Endothelial cell of umbilical vein (primary cell): ENCODE data around the gene UNC5A. TPM values are rescaled to one million over a fixed set of nuclear protein-coding genes. Genes with fewer than 3 reads are reported as not detected.

Source experiments
- BruUV-seq: library from RNA; stranded (reverse); fragments of 400-500 nt; replicated peaks from 2 replicates; lab custom pipeline; 2021; lab: Mats Ljungman, UMichigan
- CTCF ChIA-PET: fragments of 300-600, 350-600 bp; sonication (Branson Sonifier 250); formaldehyde crosslinking; loops from one replicate; lab custom pipeline; 2021; ENCODE audit warnings: antibody characterized with exemption, inconsistent platforms; lab: Charles Lee
- POLR2A ChIA-PET: fragments of 300-600, 350-600 bp; sonication (Branson Sonifier 250); formaldehyde crosslinking; loops from one replicate; lab custom pipeline; 2021; ENCODE audit warnings: antibody characterized with exemption, inconsistent platforms; lab: Charles Lee
- DNase-seq: peaks from one replicate; pipeline ENCODE4 v3.0.0-alpha.2; 2011; ENCODE audit warnings: low read depth, low spot score
- FAIRE-seq: peaks from 2 replicates; lab custom pipeline; 2011; peaks lifted over from hg19 to GRCh38; lab: Jason Lieb, UNC
- H2AFZ ChIP-seq: 2 replicates; pipeline ENCODE4 v1.6.0; 2012; ENCODE audit warnings: low read depth, low read length, control low read depth, inconsistent platforms
- H3K27ac ChIP-seq: 2 replicates; pipeline ENCODE4 v1.5.1; 2011; ENCODE audit warnings: low read depth, mild to moderate bottlenecking, control low read depth, low read length, moderate library complexity; ENCODE audit not compliant: insufficient read depth
- H3K27me3 ChIP-seq, 2 experiments: 2 replicates each; pipeline versions ENCODE4 v1.6.0 to v1.6.1; 2011; ENCODE audit warnings: low read length in 2 of 2, mixed read lengths in 1 of 2; ENCODE audit not compliant: control insufficient read depth in 2 of 2, insufficient read depth in 2 of 2
- H3K36me3 ChIP-seq, 2 experiments: 2 replicates in 1 of 2; 3 replicates in 1 of 2; pipeline ENCODE4 v1.5.1; 2011; ENCODE audit warnings: low read length in 2 of 2, mild to moderate bottlenecking in 1 of 2, moderate library complexity in 1 of 2; ENCODE audit not compliant: control insufficient read depth in 2 of 2, insufficient read depth in 2 of 2; ENCODE audit errors: extremely low read depth in 1 of 2
- H3K4me1 ChIP-seq: 3 replicates; pipeline ENCODE4 v1.5.1; 2011; ENCODE audit warnings: mild to moderate bottlenecking, low read length; ENCODE audit not compliant: control insufficient read depth, insufficient read depth; ENCODE audit errors: extremely low read depth
- H3K4me2 ChIP-seq: 2 replicates; pipeline ENCODE4 v1.6.1; 2011; ENCODE audit warnings: low read length, control low read depth, mixed read lengths; ENCODE audit not compliant: insufficient read depth
- H3K4me3 ChIP-seq, 3 experiments: fragments of 200-600 bp in 1 of 3; sonication (generic), shearing (Covaris generic) in 1 of 3; replicated peaks in 1 of 3; 2 replicates each; pipeline ENCODE4 v1.5.1; 2011 to 2016; ENCODE audit warnings: control low read depth in 3 of 3, low read length in 3 of 3, mild to moderate bottlenecking in 2 of 3, inconsistent platforms in 1 of 3, low read depth in 1 of 3, moderate library complexity in 1 of 3; ENCODE audit not compliant: insufficient read depth in 1 of 3
- H3K79me2 ChIP-seq: 2 replicates; pipeline ENCODE4 v1.6.0; 2012; ENCODE audit warnings: low read length, inconsistent platforms; ENCODE audit not compliant: control insufficient read depth, insufficient read depth
- H3K9ac ChIP-seq: replicated peaks from 2 replicates; pipeline ENCODE3; 2011; ENCODE audit warnings: low read length, control low read depth; ENCODE audit not compliant: insufficient read depth; ENCODE audit errors: extremely low read depth
- H3K9me1 ChIP-seq: replicated peaks from 3 replicates; pipeline ENCODE4 v1.6.0; 2011; ENCODE audit warnings: mild to moderate bottlenecking, low read length; ENCODE audit not compliant: control insufficient read depth, insufficient read depth; ENCODE audit errors: extremely low read depth
- H3K9me3 ChIP-seq: replicated peaks from 2 replicates; pipeline ENCODE4 v1.5.1; 2012; ENCODE audit warnings: low read length, inconsistent platforms; ENCODE audit not compliant: control insufficient read depth, insufficient read depth
- H4K20me1 ChIP-seq: replicated peaks from 2 replicates; pipeline ENCODE3; 2011; ENCODE audit warnings: mild to moderate bottlenecking, low read length; ENCODE audit not compliant: control insufficient read depth, insufficient read depth; ENCODE audit errors: extremely low read depth
- CTCF ChIP-seq, 2 donors: IDR thresholded peaks; 1 replicate in 1 of 2; 2 replicates in 1 of 2; pipeline ENCODE4 v1.5.1; 2011; ENCODE audit warnings: low read length in 2 of 2, mild to moderate bottlenecking in 2 of 2, moderate library complexity in 2 of 2, control low read depth in 1 of 2, inconsistent platforms in 1 of 2, low read depth in 1 of 2; ENCODE audit not compliant: insufficient read depth in 1 of 2; ENCODE audit errors: extremely low read depth in 1 of 2
- EZH2 ChIP-seq: IDR thresholded peaks from 2 replicates; pipeline ENCODE4 v1.6.1; 2012; ENCODE audit warnings: borderline replicate concordance, low read depth, mild to moderate bottlenecking, moderate library complexity, low read length, inconsistent platforms; ENCODE audit not compliant: severe bottlenecking
- FOS ChIP-seq: IDR thresholded peaks from 2 replicates; pipeline ENCODE4 v1.6.1; 2011; ENCODE audit warnings: mild to moderate bottlenecking, low read length, moderate library complexity, borderline replicate concordance; ENCODE audit not compliant: insufficient read depth
- GATA2 ChIP-seq: IDR thresholded peaks from 2 replicates; pipeline ENCODE4 v1.7.0; 2011; ENCODE audit warnings: low read depth, mild to moderate bottlenecking, moderate library complexity, mixed read lengths, low read length; ENCODE audit not compliant: insufficient read length, insufficient read depth
- JUN ChIP-seq: IDR thresholded peaks from 2 replicates; pipeline ENCODE4 v1.6.1; 2011; ENCODE audit warnings: borderline replicate concordance, low read depth; ENCODE audit not compliant: insufficient read length, insufficient read depth
- MAX ChIP-seq: IDR thresholded peaks from 2 replicates; pipeline ENCODE4 v1.6.1; 2011; ENCODE audit not compliant: insufficient read depth, insufficient read length
- MYC ChIP-seq: IDR thresholded peaks from one replicate; pipeline ENCODE4 v1.6.1; 2011; ENCODE audit warnings: mild to moderate bottlenecking, low read depth, low read length
- POLR2A ChIP-seq: IDR thresholded peaks from 2 replicates; pipeline ENCODE4 v1.6.1; 2012; ENCODE audit warnings: low read depth, mild to moderate bottlenecking, control low read depth, low read length
- POLR2AphosphoS5 ChIP-seq: IDR thresholded peaks from 2 replicates; pipeline ENCODE4 v1.6.1; 2012; ENCODE audit warnings: low read depth, mild to moderate bottlenecking, control low read depth, low read length, moderate library complexity; ENCODE audit not compliant: insufficient read depth
- dilution Hi-C: fragments of 300-500 bp; cut with MboI; formaldehyde crosslinking; loops from one replicate; pipeline ENCODE4 v1.15.0; 2019; ENCODE audit warnings: low sequenced_read_pairs; ENCODE audit not compliant: extremely low pct_ligation_motif_present
- intact Hi-C: fragments of 100-400 bp; cut with micrococcal nuclease; formaldehyde crosslinking; loops from one replicate; pipeline ENCODE4 v1.10.0; 2022
- polyA plus RNA-seq, 4 experiments: library from polyadenylated mRNA; depleted of rRNA in 3 of 4; stranded (reverse) in 3 of 4; unstranded in 1 of 4; fragments of >200 nt; gene quantifications; 2 replicates each; pipeline versions ENCODE4 v1.2.1 to v1.2.3, GENCODE V29; 2011 to 2012; ENCODE audit warnings: missing spikeins in 1 of 4
- total RNA-seq: library from RNA; stranded (reverse); gene quantifications from 2 replicates; pipeline ENCODE4 v1.2.3, GENCODE V29; 2021

The UNC5A gene
- total and polyA plus RNA-seq, 2 donors (not counting 3 experiments of a cell fraction or from before 2014, with no cell fraction given): 0.08 to 0.22 TPM

GRCh38 chr5:176765687-176766086, 44.7 kb upstream of the UNC5A start:
- no peak overlapping the region for H3K4me2 ChIP-seq
- no peaks in the 10 kb centered on the region for H3K9me3 ChIP-seq
- H3K9me1 ChIP-seq: no peaks in the 10 kb centered on the region
- TF ChIP-seq EZH2: no peak
- TF ChIP-seq CTCF (IDR thresholded peaks at IDR 0.05; ENCODE audit: extremely low read depth in 1 of 2, insufficient read depth in 1 of 2, low read depth in 1 of 2, low read length in 2 of 2): no peak
- no peak for TF ChIP-seq GATA2
- no peak for TF ChIP-seq POLR2AphosphoS5
- TF ChIP-seq JUN: no peak
- TF ChIP-seq POLR2A: no peak
- no peak for TF ChIP-seq MYC
- no peak for TF ChIP-seq MAX
- TF ChIP-seq FOS: no peak
- H2AFZ ChIP-seq: no peak overlapping the region
- intact Hi-C loops: no loop called here
- no peaks in the 10 kb centered on the region for H3K79me2 ChIP-seq
- H3K27me3 ChIP-seq: peaks cover 0 to 5% of the 10 kb centered on the region in 2 experiments
- CTCF ChIA-PET: interaction anchor here (0.8 to 1.4 kb wide), 2 partner anchors 84 to 105 kb away, joined by 3 to 4 read pairs; no protein-coding TSS in a partner anchor
- FAIRE-seq (no peak), DNase-seq (no peak)
- POLR2A ChIA-PET: no interaction called here
- H3K9ac ChIP-seq: no peak overlapping the region
- H3K4me3 ChIP-seq: no peak overlapping the region
- no peak overlapping the region for H3K27ac ChIP-seq
- H3K36me3 ChIP-seq: no peaks in the 10 kb centered on the region
- no TSS peak for BruUV-seq
- no peaks in the 10 kb centered on the region for H3K4me1 ChIP-seq
- no peaks in the 10 kb centered on the region for H4K20me1 ChIP-seq
- dilution Hi-C loops: no loop called here
